ENCODE measurements around the gene C2CD3. TPM values are rescaled to one million over a fixed set of nuclear protein-coding genes. Genes with fewer than 3 reads are reported as not detected.
"Not testable (repeated sequence)": the region's sequence is repeated elsewhere in the genome, so short reads cannot be mapped to it uniquely, and the experiment has no call there.

C2CD3 gene
- total RNA-seq, 1 donor from 2014 or later: 23.9 TPM

GRCh38 chr11:74090701-74091100 is 80.1 kb downstream of the C2CD3 start:
- H3K27ac Mint-ChIP-seq (ENCODE audit: unreplicated experiment): no peak overlapping the region
- H3K9me3 Mint-ChIP-seq (ENCODE audit: unreplicated experiment): no peaks in the 10 kb centered on the region
- H3K4me3 Mint-ChIP-seq (ENCODE audit: unreplicated experiment): no peak overlapping the region
- DNase-seq (ENCODE audit: low spot score): no peak
- H3K36me3 Mint-ChIP-seq (ENCODE audit: low read depth, unreplicated experiment): peaks cover 5% of the 10 kb centered on the region
- TF ChIP-seq CTCF (IDR thresholded peaks at IDR 0.05; ENCODE audit: unreplicated experiment): no peak
- H3K4me1 Mint-ChIP-seq (ENCODE audit: unreplicated experiment): no peaks in the 10 kb centered on the region
- H3K27me3 Mint-ChIP-seq (ENCODE audit: unreplicated experiment): no peaks in the 10 kb centered on the region

GRCh38 chr11:74086242-74086884 is 84.4 kb downstream of the C2CD3 start:
- peaks cover 4% of the 10 kb centered on the region for H3K9me3 Mint-ChIP-seq (ENCODE audit: unreplicated experiment)

GRCh38 chr11:74085542-74085892 is 85.3 kb downstream of the C2CD3 start:
- DNase-seq (ENCODE audit: low spot score): no peak
- H3K4me3 Mint-ChIP-seq (ENCODE audit: unreplicated experiment): no peak overlapping the region
- TF ChIP-seq CTCF (IDR thresholded peaks at IDR 0.05; ENCODE audit: unreplicated experiment): no peak
- peaks cover 3% of the 10 kb centered on the region for H3K27me3 Mint-ChIP-seq (ENCODE audit: unreplicated experiment)
- H3K27ac Mint-ChIP-seq (ENCODE audit: unreplicated experiment): no peak overlapping the region
- peaks cover 30% of the 10 kb centered on the region for H3K36me3 Mint-ChIP-seq (ENCODE audit: low read depth, unreplicated experiment)
- peaks cover 4% of the 10 kb centered on the region for H3K9me3 Mint-ChIP-seq (ENCODE audit: unreplicated experiment)
- H3K4me1 Mint-ChIP-seq (ENCODE audit: unreplicated experiment): no peaks in the 10 kb centered on the region

More at GRCh38 chr11:74086242-74086884, 84.4 kb downstream of the C2CD3 start:
- Mint-ChIP-seq H3K4me1 (ENCODE audit: unreplicated experiment) (no peaks in the 10 kb centered on the region), H3K27ac (ENCODE audit: unreplicated experiment) (no peak overlapping the region), H3K36me3 (ENCODE audit: low read depth, unreplicated experiment) (peaks cover 30% of the 10 kb centered on the region), H3K4me3 (ENCODE audit: unreplicated experiment) (no peak overlapping the region), H3K27me3 (ENCODE audit: unreplicated experiment) (peaks cover 3% of the 10 kb centered on the region)
- DNase-seq (ENCODE audit: low spot score): no peak
- no peak for TF ChIP-seq CTCF (IDR thresholded peaks at IDR 0.05; ENCODE audit: unreplicated experiment)

- Mint-ChIP-seq H3K27ac (ENCODE audit: unreplicated experiment) (no peak overlapping the region), H3K4me3 (ENCODE audit: unreplicated experiment) (no peak overlapping the region), H3K4me1 (ENCODE audit: unreplicated experiment) (no peaks in the 10 kb centered on the region), H3K36me3 (ENCODE audit: low read depth, unreplicated experiment) (peaks cover 30% of the 10 kb centered on the region), H3K27me3 (ENCODE audit: unreplicated experiment) (peaks cover 3% of the 10 kb centered on the region), H3K9me3 (ENCODE audit: unreplicated experiment) (peaks cover 4% of the 10 kb centered on the region)
- no peak for TF ChIP-seq CTCF (IDR thresholded peaks at IDR 0.05; ENCODE audit: unreplicated experiment)
- no peak for DNase-seq (ENCODE audit: low spot score)
Observed at GRCh38 chr11:74084796-74085541, 85.8 kb downstream of the C2CD3 start.

- H3K36me3 Mint-ChIP-seq (ENCODE audit: low read depth, unreplicated experiment): peaks cover 31% of the 10 kb centered on the region
- not testable (repeated sequence) for H3K27ac Mint-ChIP-seq (ENCODE audit: unreplicated experiment); H3K27me3 Mint-ChIP-seq (ENCODE audit: unreplicated experiment); DNase-seq (ENCODE audit: low spot score); H3K9me3 Mint-ChIP-seq (ENCODE audit: unreplicated experiment); H3K4me1 Mint-ChIP-seq (ENCODE audit: unreplicated experiment); H3K4me3 Mint-ChIP-seq (ENCODE audit: unreplicated experiment)
Observed at GRCh38 chr11:74083927-74084326, 86.9 kb downstream of the C2CD3 start.

Measured in endothelial cell (in vitro differentiated cells).